Testis (tissue), 3 donors: ENCODE data around the gene PTPRN2. TPM values are rescaled to one million over a fixed set of nuclear protein-coding genes. Genes with fewer than 3 reads are reported as not detected.

Experiments used
- DNase-seq: peaks from one replicate; pipeline ENCODE4 v3.0.0-alpha.2; 2019
- H3K27ac ChIP-seq, 2 donors: fragments of 200-600 bp; sonication (generic); one replicate each; pipeline ENCODE4 v1.5.1; 2019
- H3K27me3 ChIP-seq: fragments of 200-600 bp; sonication (generic); one replicate; pipeline ENCODE4 v1.5.1; 2019
- H3K36me3 ChIP-seq: fragments of 200-600 bp; sonication (generic); one replicate; pipeline ENCODE4 v1.5.1; 2017; ENCODE audit warnings: low read depth; ENCODE audit errors: missing control alignments
- H3K4me1 ChIP-seq: fragments of 200-600 bp; sonication (generic); one replicate; pipeline ENCODE4 v1.5.1; 2019
- H3K4me3 ChIP-seq, 2 donors: fragments of 200-600 bp; sonication (generic); one replicate each; pipeline ENCODE4 v1.5.1; 2017 to 2019
- H3K9me3 ChIP-seq: fragments of 200-600 bp; sonication (generic); one replicate; pipeline ENCODE4 v1.5.1; 2017
- POLR2A ChIP-seq: fragments of 450-650 bp; IDR thresholded peaks from one replicate; pipeline ENCODE4 v1.6.1; 2017; ENCODE audit warnings: antibody characterized with exemption, mild to moderate bottlenecking, moderate library complexity
- WGBS, 2 donors: methylation state at CpG; one replicate each; pipeline ENCODE4 v1.1.5; 2018; 5-methylcytosine and 5-hydroxymethylcytosine counted together
- intact Hi-C: fragments of 100-400 bp; cut with DNase I; formaldehyde crosslinking; loops from one replicate; pipeline ENCODE4 v1.15.1; 2023; ENCODE audit warnings: low total_unique reads
- polyA plus RNA-seq: library from polyadenylated mRNA; stranded (reverse); fragments of 350-450 nt; fragmentation: Illumina TruSeq; extraction: RNeasy Lipid Tissue Mini Kit (QIAGEN cat#74804); gene quantifications from one replicate; pipeline ENCODE4 v1.2.3, GENCODE V29; 2014; ENCODE audit warnings: low read depth, low replicate concordance; ENCODE audit not compliant: insufficient read depth
- total RNA-seq, 2 donors: library from RNA; depleted of rRNA; stranded (reverse); fragments of >200 nt; gene quantifications; one replicate each; pipeline ENCODE4 v1.2.3, GENCODE V29; 2016
- TF ChIP-seq, protein P1 (sequence below), 3 experiments: fragments of 450-650 bp in 2 of 3; fragments of 200-600 bp in 1 of 3; sonication (generic) in 1 of 3; IDR thresholded peaks; one replicate each; pipeline ENCODE4 v1.5.1; 2016 to 2019; ENCODE audit warnings: antibody characterized with exemption in 3 of 3, mild to moderate bottlenecking in 2 of 3, moderate library complexity in 1 of 3

Gene PTPRN2
- total and polyA plus RNA-seq, 3 donors from 2014 or later, result 9.3 to 10.8 (median 9.8) TPM

GRCh38 chr7:157811946-157812345, 775.7 kb downstream of the PTPRN2 start:
- Histone ChIP-seq H3K27ac (no peak overlapping the region), H3K27me3 (no peaks in the 10 kb centered on the region), H3K36me3 (no peaks in the 10 kb centered on the region), H3K4me3 (no peak overlapping the region), H3K4me1 (no peaks in the 10 kb centered on the region), H3K9me3 (no peaks in the 10 kb centered on the region)
- DNase-seq, result no peak
- TF ChIP-seq, protein P1, sequence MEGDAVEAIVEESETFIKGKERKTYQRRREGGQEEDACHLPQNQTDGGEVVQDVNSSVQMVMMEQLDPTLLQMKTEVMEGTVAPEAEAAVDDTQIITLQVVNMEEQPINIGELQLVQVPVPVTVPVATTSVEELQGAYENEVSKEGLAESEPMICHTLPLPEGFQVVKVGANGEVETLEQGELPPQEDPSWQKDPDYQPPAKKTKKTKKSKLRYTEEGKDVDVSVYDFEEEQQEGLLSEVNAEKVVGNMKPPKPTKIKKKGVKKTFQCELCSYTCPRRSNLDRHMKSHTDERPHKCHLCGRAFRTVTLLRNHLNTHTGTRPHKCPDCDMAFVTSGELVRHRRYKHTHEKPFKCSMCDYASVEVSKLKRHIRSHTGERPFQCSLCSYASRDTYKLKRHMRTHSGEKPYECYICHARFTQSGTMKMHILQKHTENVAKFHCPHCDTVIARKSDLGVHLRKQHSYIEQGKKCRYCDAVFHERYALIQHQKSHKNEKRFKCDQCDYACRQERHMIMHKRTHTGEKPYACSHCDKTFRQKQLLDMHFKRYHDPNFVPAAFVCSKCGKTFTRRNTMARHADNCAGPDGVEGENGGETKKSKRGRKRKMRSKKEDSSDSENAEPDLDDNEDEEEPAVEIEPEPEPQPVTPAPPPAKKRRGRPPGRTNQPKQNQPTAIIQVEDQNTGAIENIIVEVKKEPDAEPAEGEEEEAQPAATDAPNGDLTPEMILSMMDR (IDR thresholded peaks at IDR 0.05), result no peak
- TF ChIP-seq POLR2A, result no peak
- intact Hi-C loops, result no loop called here
- WGBS, 2 donors, result 87 to 89% methylated on average over 13 to 16 of the region's 16 CpGs

DNA sequence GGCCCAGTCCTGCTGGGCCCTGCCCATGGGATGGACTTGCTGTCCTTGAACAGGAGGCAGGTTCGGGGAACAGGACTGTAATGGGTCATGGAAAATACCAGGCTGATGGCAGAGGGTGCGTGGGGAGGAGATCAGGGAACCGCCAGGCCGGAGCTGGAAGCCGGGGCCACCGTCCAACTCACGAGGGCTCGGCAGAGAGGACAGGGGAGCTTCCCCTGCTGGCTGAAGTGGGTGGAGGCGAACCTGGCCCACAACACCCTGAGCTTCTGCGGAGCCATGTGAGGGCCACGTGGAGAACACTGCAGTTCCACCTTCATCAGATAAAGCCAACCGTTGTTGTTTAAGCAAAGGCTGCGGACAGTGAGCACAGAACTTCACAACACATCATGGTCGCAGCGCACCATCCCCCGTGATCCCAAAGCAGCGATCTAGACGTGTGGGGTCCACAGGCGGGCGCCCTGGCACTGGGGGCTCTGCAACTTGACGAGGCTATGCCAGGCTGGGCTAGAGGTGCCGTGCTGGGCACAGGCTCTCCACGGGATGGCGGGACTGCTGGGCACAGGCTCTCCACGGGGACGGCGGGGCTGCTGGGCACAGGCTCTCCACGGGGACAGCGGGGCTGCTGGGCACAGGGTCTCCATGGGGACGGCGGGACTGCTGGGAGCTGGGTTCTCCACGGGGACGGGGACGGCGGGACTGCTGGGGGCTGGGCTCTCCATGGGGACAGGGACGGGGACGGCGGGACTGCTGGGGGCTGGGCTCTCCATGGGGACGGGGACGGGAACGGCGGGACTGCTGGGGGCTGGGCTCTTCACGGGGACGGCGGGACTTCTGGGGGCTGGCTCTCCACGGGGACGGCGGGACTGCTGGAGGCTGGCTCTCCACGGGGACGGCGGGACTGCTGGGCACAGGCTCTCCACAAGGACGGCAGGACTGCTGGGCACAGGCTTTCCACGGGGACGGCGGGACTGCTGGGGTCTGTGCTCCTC, 777.5 kb downstream of the PTPRN2 start:
- intact Hi-C loops, result no loop called here
- TF ChIP-seq, protein P1 (IDR thresholded peaks at IDR 0.05), result no peak
- no peak for TF ChIP-seq POLR2A
- DNase-seq, result no peak
- Histone ChIP-seq H3K9me3 (no peaks in the 10 kb centered on the region), H3K27ac (no peak overlapping the region), H3K27me3 (no peaks in the 10 kb centered on the region), H3K4me1 (no peaks in the 10 kb centered on the region), H3K4me3 (no peak overlapping the region), H3K36me3 (no peaks in the 10 kb centered on the region)
- 92 to 95% methylated on average over 28 to 54 of the region's 55 CpGs for WGBS, 2 donors

DNA sequence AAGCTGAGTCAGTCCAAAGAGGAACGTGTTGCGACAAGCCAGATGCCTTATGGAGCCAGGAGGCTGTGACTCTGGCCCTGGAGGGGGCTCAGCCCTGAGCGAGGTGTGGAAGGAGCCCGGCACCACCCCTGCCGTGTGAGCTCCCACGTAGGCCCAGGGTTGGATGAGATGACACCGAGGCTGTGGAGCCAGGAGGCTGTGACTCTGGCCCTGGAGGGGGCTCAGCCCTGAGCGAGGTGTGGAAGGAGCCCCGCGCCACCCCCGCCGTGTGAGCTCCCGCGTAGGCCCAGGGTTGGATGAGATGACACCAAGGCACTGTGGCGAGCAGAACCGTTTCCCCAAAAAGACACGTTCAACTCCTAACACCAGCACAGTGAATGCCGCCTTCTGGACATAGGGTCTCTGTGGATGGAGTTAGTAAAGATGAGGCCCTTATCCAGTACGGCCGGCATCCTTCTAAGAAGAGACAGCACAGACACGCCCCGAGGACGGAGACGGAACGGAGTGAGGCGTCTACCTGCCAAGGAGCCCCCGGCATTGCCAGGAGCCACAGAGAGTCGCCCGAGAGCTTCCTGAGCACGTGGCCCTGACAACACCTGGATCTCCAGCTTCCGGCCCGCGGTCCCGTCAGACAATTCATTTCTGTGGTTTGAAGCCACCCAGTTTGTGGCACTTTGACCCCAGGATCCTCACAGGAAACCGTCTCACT, 778.3 kb downstream of the PTPRN2 start:
- intact Hi-C loops, result no loop called here
- Histone ChIP-seq H3K4me1 (no peaks in the 10 kb centered on the region), H3K36me3 (no peaks in the 10 kb centered on the region), H3K27ac (no peak overlapping the region), H3K9me3 (no peaks in the 10 kb centered on the region), H3K4me3 (no peak overlapping the region), H3K27me3 (no peaks in the 10 kb centered on the region)
- TF ChIP-seq, protein P1 (IDR thresholded peaks at IDR 0.05), result no peak
- no peak for TF ChIP-seq POLR2A
- WGBS, 2 donors, result 93 to 96% methylated on average over 23 to 35 of the region's 35 CpGs
- DNase-seq, result no peak

DNA sequence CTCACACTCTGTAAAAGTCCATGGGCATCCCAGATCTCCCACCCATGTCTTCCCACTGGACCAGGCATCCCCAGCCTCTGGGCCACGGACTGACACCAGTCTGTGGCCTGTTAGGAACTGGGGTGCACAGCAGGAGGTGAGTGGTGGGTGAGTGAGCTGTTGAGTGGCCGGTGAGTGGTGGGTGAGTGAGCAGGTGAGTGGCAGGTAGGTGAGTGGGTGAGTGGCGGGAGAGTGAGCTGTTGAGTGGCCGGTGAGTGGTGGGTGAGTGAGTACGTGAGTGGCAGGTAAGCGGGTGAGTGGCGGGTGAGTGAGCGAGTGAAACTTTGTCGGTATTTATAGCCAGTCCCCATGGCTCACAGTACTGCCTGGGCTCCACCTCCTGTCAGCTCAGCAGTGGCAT, 779.6 kb downstream of the PTPRN2 start:
- 93 to 98% methylated on average over 9 of the region's 9 CpGs for WGBS, 2 donors

DNA sequence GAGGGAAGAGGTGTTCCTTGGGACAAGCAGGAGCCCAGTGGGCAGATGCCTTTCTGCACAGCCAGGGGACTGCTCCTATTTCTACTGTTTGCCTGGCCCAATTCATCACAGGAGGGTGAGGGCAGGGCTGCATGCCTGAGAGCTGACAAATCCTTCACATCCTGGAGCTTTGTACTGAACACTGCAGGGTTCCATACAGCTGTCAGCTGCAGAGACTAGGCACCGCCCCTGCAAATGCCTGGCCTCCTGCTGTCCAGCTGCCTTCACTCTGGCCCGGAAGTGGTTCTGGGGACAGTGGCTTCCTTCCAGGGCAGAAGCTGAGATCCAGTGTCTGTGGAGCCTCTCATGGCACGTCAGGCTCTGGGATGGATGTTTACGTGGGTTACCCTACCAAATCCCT, 780.1 kb downstream of the PTPRN2 start:
- intact Hi-C loops, result no loop called here
- H3K27ac ChIP-seq, result no peak overlapping the region
- TF ChIP-seq, protein P1 (IDR thresholded peaks at IDR 0.05), result no peak
- no peak for TF ChIP-seq POLR2A
- 82 to 94% methylated on average over 3 to 4 of the region's 4 CpGs for WGBS, 2 donors
- no peaks in the 10 kb centered on the region for H3K4me1 ChIP-seq
- no peak overlapping the region for H3K4me3 ChIP-seq
- no peak for DNase-seq
- no peaks in the 10 kb centered on the region for H3K36me3 ChIP-seq
- no peaks in the 10 kb centered on the region for H3K9me3 ChIP-seq
- no peaks in the 10 kb centered on the region for H3K27me3 ChIP-seq

More for the DNA sequence above, 779.6 kb downstream of the PTPRN2 start:
- DNase-seq, result no peak
- no peak for TF ChIP-seq POLR2A
- H3K4me1 ChIP-seq, result no peaks in the 10 kb centered on the region
- H3K36me3 ChIP-seq, result no peaks in the 10 kb centered on the region
- no peaks in the 10 kb centered on the region for H3K9me3 ChIP-seq
- no peaks in the 10 kb centered on the region for H3K27me3 ChIP-seq
- intact Hi-C loops, result no loop called here
- no peak overlapping the region for H3K27ac ChIP-seq
- H3K4me3 ChIP-seq, result no peak overlapping the region
